T-helper 2 cell treated with Interferon-gamma antibody and Interleukin-4, amounts not matched to agents 5 μg/mL and 100 μg/mL, for 36 hours (primary cell): ENCODE data around the gene OXGR1.
"Not testable (repeated sequence)": the region's sequence is repeated elsewhere in the genome, so short reads cannot be mapped to it uniquely, and the experiment has no call there.

ENCODE experiments used
- DNase-seq: peaks from one replicate; pipeline ENCODE4 v3.0.0; 2021; ENCODE audit warnings: low spot score
- H3K27ac Mint-ChIP-seq: one replicate; pipeline ENCODE4 v1.8.0; 2021; ENCODE audit warnings: mild to moderate bottlenecking, mixed read lengths
- H3K27me3 Mint-ChIP-seq: one replicate; pipeline ENCODE4 v1.8.0; 2021; ENCODE audit warnings: low read depth, mixed read lengths
- H3K36me3 Mint-ChIP-seq: one replicate; pipeline ENCODE4 v1.8.0; 2021; ENCODE audit warnings: low read depth, mixed read lengths
- H3K4me1 Mint-ChIP-seq: one replicate; pipeline ENCODE4 v1.8.0; 2021; ENCODE audit warnings: low read depth, mixed read lengths
- H3K4me3 Mint-ChIP-seq: one replicate; pipeline ENCODE4 v1.8.0; 2022; ENCODE audit warnings: mild to moderate bottlenecking, moderate library complexity, mixed read lengths
- H3K9me3 Mint-ChIP-seq: one replicate; pipeline ENCODE4 v1.8.0; 2021; ENCODE audit warnings: mixed read lengths

The OXGR1 gene

GRCh38 chr13:96994017-96994857 lies at the start of gene OXGR1:
Gene OXGR1, minus strand, starts transcription at chr13:96994476. Its CDS starts 6,717 bp downstream, at chr13:96987759.
- Mint-ChIP-seq H3K4me3 (no peak within 1 kb of the TSS), H3K27me3 (peaks cover 28% of the 10 kb centered on the region), H3K27ac (no peak within 1 kb of the TSS), H3K36me3 (no peaks in the 10 kb centered on the region), H3K9me3 (no peaks in the 10 kb centered on the region), H3K4me1 (peaks cover 2% of the 10 kb centered on the region)
- DNase-seq = no peak

- no peaks in the 10 kb centered on the region for H3K9me3 Mint-ChIP-seq
- H3K4me3 Mint-ChIP-seq = no peak overlapping the region
- H3K27me3 Mint-ChIP-seq = no peaks in the 10 kb centered on the region
- H3K36me3 Mint-ChIP-seq = no peaks in the 10 kb centered on the region
- DNase-seq = no peak
- H3K4me1 Mint-ChIP-seq = no peaks in the 10 kb centered on the region
- H3K27ac Mint-ChIP-seq = no peak overlapping the region
Observed at GRCh38 chr13:97043302-97043701, 49.0 kb upstream of the OXGR1 start.

GRCh38 chr13:97030705-97031452 lies 36.6 kb upstream of the OXGR1 start:
- Mint-ChIP-seq H3K27ac (no peak overlapping the region), H3K4me3 (no peak overlapping the region), H3K9me3 (no peaks in the 10 kb centered on the region), H3K27me3 (peaks cover 2% of the 10 kb centered on the region), H3K4me1 (no peaks in the 10 kb centered on the region), H3K36me3 (no peaks in the 10 kb centered on the region)
- DNase-seq = no peak

GRCh38 chr13:97028441-97029299 lies 34.4 kb upstream of the OXGR1 start:
- H3K36me3 Mint-ChIP-seq = no peaks in the 10 kb centered on the region
- H3K27me3 Mint-ChIP-seq = peaks cover 4% of the 10 kb centered on the region
- H3K9me3 Mint-ChIP-seq = no peaks in the 10 kb centered on the region
- H3K4me1 Mint-ChIP-seq = no peaks in the 10 kb centered on the region
- DNase-seq = peak; percentile 22
- no peak overlapping the region for H3K4me3 Mint-ChIP-seq
- H3K27ac Mint-ChIP-seq = no peak overlapping the region

GRCh38 chr13:97027162-97027554 lies 32.9 kb upstream of the OXGR1 start:
- H3K9me3 Mint-ChIP-seq = no peaks in the 10 kb centered on the region
- no peak overlapping the region for H3K4me3 Mint-ChIP-seq
- H3K4me1 Mint-ChIP-seq = no peaks in the 10 kb centered on the region
- no peak overlapping the region for H3K27ac Mint-ChIP-seq
- no peaks in the 10 kb centered on the region for H3K36me3 Mint-ChIP-seq
- DNase-seq = no peak
- H3K27me3 Mint-ChIP-seq = peaks cover 8% of the 10 kb centered on the region

GRCh38 chr13:97026531-97027161 lies 32.4 kb upstream of the OXGR1 start:
- Mint-ChIP-seq H3K4me1 (no peaks in the 10 kb centered on the region), H3K4me3 (no peak overlapping the region), H3K27ac (no peak overlapping the region), H3K27me3 (peaks cover 8% of the 10 kb centered on the region), H3K36me3 (no peaks in the 10 kb centered on the region), H3K9me3 (no peaks in the 10 kb centered on the region)
- no peak for DNase-seq

- peaks cover 13% of the 10 kb centered on the region for H3K27me3 Mint-ChIP-seq
- not testable (repeated sequence) for H3K27ac Mint-ChIP-seq, H3K4me3 Mint-ChIP-seq, H3K4me1 Mint-ChIP-seq, DNase-seq, H3K9me3 Mint-ChIP-seq, H3K36me3 Mint-ChIP-seq
Observed at GRCh38 chr13:97023812-97024211, 29.5 kb upstream of the OXGR1 start.

- DNase-seq = no peak
- Mint-ChIP-seq H3K4me1 (no peaks in the 10 kb centered on the region), H3K4me3 (no peak overlapping the region), H3K9me3 (no peaks in the 10 kb centered on the region), H3K36me3 (no peaks in the 10 kb centered on the region), H3K27ac (no peak overlapping the region), H3K27me3 (peaks cover 15% of the 10 kb centered on the region)
Observed at GRCh38 chr13:97023117-97023516, 28.8 kb upstream of the OXGR1 start.

- no peaks in the 10 kb centered on the region for H3K4me1 Mint-ChIP-seq
- DNase-seq = no peak
- no peak overlapping the region for H3K27ac Mint-ChIP-seq
- H3K9me3 Mint-ChIP-seq = no peaks in the 10 kb centered on the region
- H3K36me3 Mint-ChIP-seq = no peaks in the 10 kb centered on the region
- H3K4me3 Mint-ChIP-seq = no peak overlapping the region
- peaks cover 19% of the 10 kb centered on the region for H3K27me3 Mint-ChIP-seq
Observed at GRCh38 chr13:97021241-97021640, 27.0 kb upstream of the OXGR1 start.

- no peak for DNase-seq
- Mint-ChIP-seq H3K27me3 (peaks cover 19% of the 10 kb centered on the region), H3K36me3 (no peaks in the 10 kb centered on the region), H3K4me3 (no peak overlapping the region), H3K9me3 (no peaks in the 10 kb centered on the region), H3K27ac (no peak overlapping the region), H3K4me1 (no peaks in the 10 kb centered on the region)
Observed at GRCh38 chr13:97020689-97021240, 26.5 kb upstream of the OXGR1 start.

- Mint-ChIP-seq H3K27me3 (peaks cover 23% of the 10 kb centered on the region), H3K9me3 (no peaks in the 10 kb centered on the region), H3K4me3 (no peak overlapping the region), H3K36me3 (no peaks in the 10 kb centered on the region), H3K4me1 (peaks cover 3% of the 10 kb centered on the region), H3K27ac (no peak overlapping the region)
- no peak for DNase-seq
Observed at GRCh38 chr13:97020194-97020593, 25.9 kb upstream of the OXGR1 start.

GRCh38 chr13:97019236-97019635 lies 25.0 kb upstream of the OXGR1 start:
- Mint-ChIP-seq H3K27ac (no peak overlapping the region), H3K4me3 (no peak overlapping the region), H3K36me3 (no peaks in the 10 kb centered on the region), H3K9me3 (no peaks in the 10 kb centered on the region), H3K4me1 (peaks cover 3% of the 10 kb centered on the region), H3K27me3 (peaks cover 20% of the 10 kb centered on the region)
- DNase-seq = no peak

GRCh38 chr13:97018029-97018819 lies 23.9 kb upstream of the OXGR1 start:
- no peak overlapping the region for H3K27ac Mint-ChIP-seq
- peaks cover 3% of the 10 kb centered on the region for H3K4me1 Mint-ChIP-seq
- no peaks in the 10 kb centered on the region for H3K36me3 Mint-ChIP-seq
- DNase-seq = no peak
- no peaks in the 10 kb centered on the region for H3K9me3 Mint-ChIP-seq
- H3K27me3 Mint-ChIP-seq = peaks cover 24% of the 10 kb centered on the region
- H3K4me3 Mint-ChIP-seq = no peak overlapping the region
